ENCODE data around the gene IL23R. TPM values are rescaled to one million over a fixed set of nuclear protein-coding genes. Genes with fewer than 3 reads are reported as not detected.

The IL23R gene
- polyA plus RNA-seq, 1 donor (not counting 4 experiments of a cell fraction or from before 2014, with no cell fraction given) = not detected

GRCh38 chr1:67226688-67227087, 60.4 kb downstream of the IL23R start:
- TF ChIP-seq EZH2 (IDR thresholded peaks at IDR 0.05; ENCODE audit: low read length) (no peak), CTCF (optimal IDR thresholded peaks at IDR 0.05 in 1 of 3, IDR thresholded peaks at IDR 0.05 in 1 of 3, conservative IDR thresholded peaks at IDR 0.05 in 1 of 3; ENCODE audit: extremely low read depth in 1 of 3, insufficient read depth in 2 of 3, low read length in 3 of 3) (no peak)
- DNase-seq (ENCODE audit: low read depth, low spot score) (no peak), FAIRE-seq (no peak)
- Histone ChIP-seq H4K20me1 (ENCODE audit: control insufficient read depth, extremely low read depth, insufficient read depth, low read length) (no peaks in the 10 kb centered on the region), H3K79me2 (ENCODE audit: control insufficient read depth, insufficient read depth, low read length) (no peaks in the 10 kb centered on the region), H3K36me3 (ENCODE audit: control insufficient read depth in 2 of 2, extremely low read depth in 1 of 2, insufficient read depth in 2 of 2, low read length in 2 of 2) (no peaks in the 10 kb centered on the region), H3K9me1 (ENCODE audit: control insufficient read depth, extremely low read depth, insufficient read depth, low read length) (no peaks in the 10 kb centered on the region), H3K9ac (ENCODE audit: control insufficient read depth, extremely low read depth, insufficient read depth, low read length) (no peak overlapping the region), H3K4me2 (ENCODE audit: control insufficient read depth, extremely low read depth, insufficient read depth, low read depth, low read length) (peak overlapping the region; percentile 1), H2AFZ (ENCODE audit: control insufficient read depth, low read length) (no peak overlapping the region), H3K4me3 (ENCODE audit: control insufficient read depth in 2 of 3, extremely low read depth in 1 of 3, insufficient read depth in 2 of 3, low read depth in 1 of 3, low read length in 3 of 3) (no peak overlapping the region), H3K27me3 (ENCODE audit: control insufficient read depth, extremely low read depth, insufficient read depth, low read length) (no peaks in the 10 kb centered on the region), H3K4me1 (ENCODE audit: control insufficient read depth, extremely low read depth, insufficient read depth, low read length) (peaks cover 19% of the 10 kb centered on the region), H3K9me3 (ENCODE audit: control insufficient read depth, low read depth, low read length) (no peaks in the 10 kb centered on the region), H3K27ac (ENCODE audit: control insufficient read depth, insufficient read depth, low read length) (peak overlapping the region; percentile 10)
- dilution Hi-C loops (cut with MboI; ENCODE audit: extremely low pct_ligation_motif_present, low sequenced_read_pairs) = no loop called here

- TF ChIP-seq EZH2 (IDR thresholded peaks at IDR 0.05; ENCODE audit: low read length) = no peak
- no peak for TF ChIP-seq CTCF (optimal IDR thresholded peaks at IDR 0.05 in 1 of 3, IDR thresholded peaks at IDR 0.05 in 1 of 3, conservative IDR thresholded peaks at IDR 0.05 in 1 of 3; ENCODE audit: extremely low read depth in 1 of 3, insufficient read depth in 2 of 3, low read length in 3 of 3)
- no peak for DNase-seq (ENCODE audit: low read depth, low spot score)
- H3K36me3 ChIP-seq (ENCODE audit: control insufficient read depth in 2 of 2, extremely low read depth in 1 of 2, insufficient read depth in 2 of 2, low read length in 2 of 2) = no peaks in the 10 kb centered on the region
- peak; percentile 61 for FAIRE-seq
- peak overlapping the region; percentile 10 for H3K27ac ChIP-seq (ENCODE audit: control insufficient read depth, insufficient read depth, low read length)
- H2AFZ ChIP-seq (ENCODE audit: control insufficient read depth, low read length) = no peak overlapping the region
- no peak overlapping the region for H3K9ac ChIP-seq (ENCODE audit: control insufficient read depth, extremely low read depth, insufficient read depth, low read length)
- H3K4me2 ChIP-seq (ENCODE audit: control insufficient read depth, extremely low read depth, insufficient read depth, low read depth, low read length) = peak overlapping the region; percentile 1
- no peak overlapping the region for H3K4me3 ChIP-seq (ENCODE audit: control insufficient read depth in 2 of 3, extremely low read depth in 1 of 3, insufficient read depth in 2 of 3, low read depth in 1 of 3, low read length in 3 of 3)
- peaks cover 19% of the 10 kb centered on the region for H3K4me1 ChIP-seq (ENCODE audit: control insufficient read depth, extremely low read depth, insufficient read depth, low read length)
- dilution Hi-C loops (cut with MboI; ENCODE audit: extremely low pct_ligation_motif_present, low sequenced_read_pairs) = no loop called here
- H3K27me3 ChIP-seq (ENCODE audit: control insufficient read depth, extremely low read depth, insufficient read depth, low read length) = no peaks in the 10 kb centered on the region
- no peaks in the 10 kb centered on the region for H4K20me1 ChIP-seq (ENCODE audit: control insufficient read depth, extremely low read depth, insufficient read depth, low read length)
- no peaks in the 10 kb centered on the region for H3K9me1 ChIP-seq (ENCODE audit: control insufficient read depth, extremely low read depth, insufficient read depth, low read length)
- H3K9me3 ChIP-seq (ENCODE audit: control insufficient read depth, low read depth, low read length) = no peaks in the 10 kb centered on the region
- no peaks in the 10 kb centered on the region for H3K79me2 ChIP-seq (ENCODE audit: control insufficient read depth, insufficient read depth, low read length)
Measured at GRCh38 chr1:67227196-67227595, 60.9 kb downstream of the IL23R start.
